ENCODE measurements around the gene CUTC.

- no peak for TF ChIP-seq CTCF (IDR thresholded peaks at IDR 0.05; ENCODE audit: insufficient read depth, low read depth, low read length)
- TF ChIP-seq EZH2 (IDR thresholded peaks at IDR 0.05; ENCODE audit: insufficient read depth, low read length), result no peak
Measured at GRCh38 chr10:99731306-99732032, 565 bp upstream of the CUTC start.

Measured in astrocyte (in vitro differentiated cells and primary cell).